Esophagus muscularis mucosa (tissue), 4 donors: ENCODE measurements around the gene TCF3. TPM values are rescaled to one million over a fixed set of nuclear protein-coding genes. Genes with fewer than 3 reads are reported as not detected.
A peak's percentile ranks its signal among the peaks of the same experiment; 100 is the strongest.

Source experiments
- DNase-seq: peaks from one replicate; pipeline ENCODE4 v3.0.0-alpha.2; 2017; ENCODE audit errors: extremely low spot score
- H3K27ac ChIP-seq, 4 donors: fragments of 200-600 bp; sonication (generic); replicated peaks in 1 of 4; 1 replicate in 3 of 4; 2 replicates in 1 of 4; pipeline ENCODE4 v1.5.1; 2016 to 2019; ENCODE audit warnings: mild to moderate bottlenecking in 1 of 4
- H3K27me3 ChIP-seq, 4 donors: fragments of 200-600 bp; sonication (generic); one replicate each; pipeline versions ENCODE4 v1.5.1 to v1.6.0; 2016 to 2019
- H3K36me3 ChIP-seq, 4 donors: fragments of 200-600 bp; sonication (generic); one replicate each; pipeline ENCODE4 v1.5.1; 2016 to 2019
- H3K4me1 ChIP-seq, 4 donors: fragments of 200-600 bp; sonication (generic); one replicate each; pipeline ENCODE4 v1.5.1; 2016 to 2019
- H3K4me3 ChIP-seq, 4 donors: fragments of 200-600 bp; sonication (generic); 1 replicate in 2 of 4; 2 replicates in 2 of 4; pipeline ENCODE4 v1.5.1; 2016 to 2019; ENCODE audit warnings: mild to moderate bottlenecking in 4 of 4, moderate library complexity in 1 of 4
- H3K9me3 ChIP-seq, 4 donors: fragments of 200-600 bp; sonication (generic); 1 replicate in 3 of 4; 2 replicates in 1 of 4; pipeline ENCODE4 v1.5.1; 2016 to 2019
- EP300 ChIP-seq: sonication (generic); formaldehyde crosslinking; IDR thresholded peaks from one replicate; pipeline ENCODE4 v1.6.1; 2017; ENCODE audit warnings: antibody characterized with exemption
- POLR2A ChIP-seq: fragments of 450-650 bp; IDR thresholded peaks from one replicate; pipeline ENCODE4 v1.6.1; 2017; ENCODE audit warnings: antibody characterized with exemption, moderate library complexity, mild to moderate bottlenecking, low read depth
- POLR2AphosphoS5 ChIP-seq, 2 donors: sonication (generic); formaldehyde crosslinking; IDR thresholded peaks; one replicate each; pipeline ENCODE4 v1.6.1; 2017; ENCODE audit warnings: antibody characterized with exemption in 2 of 2
- WGBS: methylation state at CpG from one replicate; pipeline ENCODE4 v1.1.5; 2018; 5-methylcytosine and 5-hydroxymethylcytosine counted together
- intact Hi-C: fragments of 100-400 bp; cut with DNase I; formaldehyde crosslinking; loops from one replicate; pipeline ENCODE4 v1.15.1; 2023
- total RNA-seq, 4 donors: library from RNA; depleted of rRNA; stranded (reverse); fragments of >200 nt; gene quantifications; one replicate each; pipeline versions ENCODE4 v1.1.0 to v1.2.1, GENCODE V29; 2016
- TF ChIP-seq, protein P1 (sequence below), 3 experiments: fragments of 200-600 bp in 2 of 3; fragments of 450-650 bp in 1 of 3; sonication (generic) in 2 of 3; IDR thresholded peaks; one replicate each; pipeline ENCODE4 v1.5.1; 2017 to 2019; ENCODE audit warnings: antibody characterized with exemption in 3 of 3, mild to moderate bottlenecking in 2 of 3, moderate library complexity in 1 of 3

Gene TCF3
- total RNA-seq, 4 donors from 2014 or later = 32.0 to 53.6 (median 46.5) TPM

GRCh38 chr19:1580957-1581356 lies 71.5 kb downstream of the TCF3 start:
- H3K4me1 ChIP-seq = peaks cover 0 to 23% (median 3%) of the 10 kb centered on the region in 4 donors
- H3K36me3 ChIP-seq = peaks cover 55 to 89% (median 86%) of the 10 kb centered on the region in 4 donors

DNA sequence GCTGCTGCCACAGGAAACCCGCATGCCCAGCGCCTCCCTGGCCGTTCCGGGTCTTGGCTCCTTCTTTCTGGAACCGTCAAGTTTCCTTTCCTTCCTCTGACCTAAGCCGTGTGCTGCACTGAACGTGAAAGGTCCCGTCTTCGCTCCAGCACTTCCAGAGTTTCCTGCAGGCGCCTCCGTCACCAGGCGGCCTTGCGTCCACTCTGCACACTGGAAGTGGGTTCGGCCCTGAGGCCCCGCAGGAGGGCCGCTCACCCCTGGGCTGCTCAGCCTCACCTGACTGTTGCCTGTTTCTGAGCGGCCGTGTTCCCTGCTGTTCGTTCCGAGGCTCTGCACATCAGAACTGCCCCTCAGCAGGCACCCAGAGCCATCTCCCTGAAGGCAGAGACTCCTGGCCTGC lies 72.0 kb downstream of the TCF3 start:
- Histone ChIP-seq H3K9me3 (no peaks in the 10 kb centered on the region), H3K36me3 (peaks cover 55 to 89% (median 87%) of the 10 kb centered on the region in 4 donors), H3K4me1 (peaks cover 0 to 19% (median 3%) of the 10 kb centered on the region in 4 donors), H3K27ac (no peak overlapping the region), H3K27me3 (no peaks in the 10 kb centered on the region), H3K4me3 (no peak overlapping the region)
- no peak for TF ChIP-seq POLR2A
- 84% methylated on average over 16 of the region's 20 CpGs for WGBS
- intact Hi-C loops = no loop called here
- no peak for DNase-seq

More at GRCh38 chr19:1580957-1581356, 71.5 kb downstream of the TCF3 start:
- intact Hi-C loops = no loop called here
- Histone ChIP-seq H3K9me3 (no peaks in the 10 kb centered on the region), H3K4me3 (no peak overlapping the region), H3K27me3 (no peaks in the 10 kb centered on the region), H3K27ac (no peak overlapping the region)
- no peak for DNase-seq
- WGBS = 88% methylated on average over 18 of the region's 22 CpGs
- TF ChIP-seq EP300 = no peak
- TF ChIP-seq POLR2AphosphoS5 (IDR thresholded peaks at IDR 0.05) = no peak
- TF ChIP-seq, protein P1, sequence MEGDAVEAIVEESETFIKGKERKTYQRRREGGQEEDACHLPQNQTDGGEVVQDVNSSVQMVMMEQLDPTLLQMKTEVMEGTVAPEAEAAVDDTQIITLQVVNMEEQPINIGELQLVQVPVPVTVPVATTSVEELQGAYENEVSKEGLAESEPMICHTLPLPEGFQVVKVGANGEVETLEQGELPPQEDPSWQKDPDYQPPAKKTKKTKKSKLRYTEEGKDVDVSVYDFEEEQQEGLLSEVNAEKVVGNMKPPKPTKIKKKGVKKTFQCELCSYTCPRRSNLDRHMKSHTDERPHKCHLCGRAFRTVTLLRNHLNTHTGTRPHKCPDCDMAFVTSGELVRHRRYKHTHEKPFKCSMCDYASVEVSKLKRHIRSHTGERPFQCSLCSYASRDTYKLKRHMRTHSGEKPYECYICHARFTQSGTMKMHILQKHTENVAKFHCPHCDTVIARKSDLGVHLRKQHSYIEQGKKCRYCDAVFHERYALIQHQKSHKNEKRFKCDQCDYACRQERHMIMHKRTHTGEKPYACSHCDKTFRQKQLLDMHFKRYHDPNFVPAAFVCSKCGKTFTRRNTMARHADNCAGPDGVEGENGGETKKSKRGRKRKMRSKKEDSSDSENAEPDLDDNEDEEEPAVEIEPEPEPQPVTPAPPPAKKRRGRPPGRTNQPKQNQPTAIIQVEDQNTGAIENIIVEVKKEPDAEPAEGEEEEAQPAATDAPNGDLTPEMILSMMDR (IDR thresholded peaks at IDR 0.05) = no peak
- no peak for TF ChIP-seq POLR2A

DNA sequence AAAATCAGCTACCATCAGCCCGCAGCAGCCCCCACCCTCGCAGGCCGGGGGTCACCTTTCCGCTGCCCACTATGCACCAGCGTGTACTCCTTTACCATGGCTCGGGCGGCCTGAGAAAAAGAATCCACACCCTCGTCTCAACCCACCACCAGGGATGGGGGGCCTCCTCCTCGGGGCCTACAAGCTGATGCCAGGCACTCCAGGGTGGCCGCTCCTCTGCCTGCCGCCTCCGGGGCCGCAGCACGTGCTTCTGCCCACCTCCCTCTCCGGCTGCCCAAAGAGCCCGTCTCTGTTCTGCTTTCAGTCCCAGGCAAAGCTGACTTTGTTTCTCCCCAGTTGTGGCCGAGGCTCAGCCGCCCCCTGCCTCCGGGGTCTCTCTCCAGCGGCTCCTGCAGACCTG lies 73.2 kb downstream of the TCF3 start:
- TF ChIP-seq POLR2AphosphoS5 (IDR thresholded peaks at IDR 0.05) (no peak), EP300 (no peak), POLR2A (no peak)
- TF ChIP-seq, protein P1 (IDR thresholded peaks at IDR 0.05) = no peak
- no peak for DNase-seq
- no peaks in the 10 kb centered on the region for H3K9me3 ChIP-seq
- H3K4me1 ChIP-seq = peaks cover 0 to 10% (median 0%) of the 10 kb centered on the region in 4 donors
- H3K27ac ChIP-seq = no peak overlapping the region
- H3K36me3 ChIP-seq = peaks cover 48 to 81% (median 79%) of the 10 kb centered on the region in 4 donors
- intact Hi-C loops = no loop called here
- H3K27me3 ChIP-seq = no peaks in the 10 kb centered on the region
- WGBS = 86% methylated on average over 14 of the region's 20 CpGs
- H3K4me3 ChIP-seq = no peak overlapping the region

DNA sequence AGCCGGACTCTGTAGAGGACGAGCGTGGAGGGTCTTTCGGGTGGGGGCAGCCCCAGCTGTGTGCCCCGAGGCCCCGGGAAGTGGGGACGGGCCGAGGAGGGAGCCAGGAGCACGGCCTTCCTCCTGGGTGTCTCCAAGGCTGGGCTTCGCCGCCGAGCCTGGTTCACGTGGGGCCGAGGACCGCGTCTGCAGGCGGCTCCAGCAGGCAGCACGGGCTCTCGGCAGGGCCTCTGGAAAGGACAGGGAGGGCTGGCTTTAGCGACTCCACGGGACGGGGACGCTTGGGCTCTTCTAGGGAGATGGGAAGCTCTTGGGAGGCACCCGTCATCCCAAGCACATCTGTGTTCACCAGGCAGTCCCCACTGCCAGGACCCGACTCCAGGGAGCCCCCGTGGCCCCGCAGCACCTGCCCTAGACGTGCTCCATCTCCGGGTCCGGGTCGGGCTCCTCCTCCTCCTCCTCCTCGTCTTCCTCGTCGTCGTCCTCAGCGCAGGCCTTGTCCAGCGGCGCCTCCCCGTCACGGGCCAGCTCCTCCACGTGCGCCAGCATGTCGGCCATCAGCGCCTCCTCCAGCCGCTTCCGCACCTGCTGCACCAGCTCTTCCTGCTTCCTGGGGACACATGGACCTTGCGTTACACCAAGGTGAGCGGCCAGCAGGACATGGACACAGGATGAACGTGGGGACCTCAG lies 74.3 kb downstream of the TCF3 start:
- peaks cover 0 to 10% (median 0%) of the 10 kb centered on the region in 4 donors for H3K4me1 ChIP-seq
- no peaks in the 10 kb centered on the region for H3K27me3 ChIP-seq
- 86% methylated on average over 36 of the region's 49 CpGs for WGBS
- TF ChIP-seq POLR2A (no peak), EP300 (no peak), POLR2AphosphoS5 (IDR thresholded peaks at IDR 0.05) (no peak)
- TF ChIP-seq, protein P1 (IDR thresholded peaks at IDR 0.05) = no peak
- peak overlapping the region in 2 of 4 donors; percentile 4 to 13 for H3K27ac ChIP-seq
- H3K9me3 ChIP-seq = no peaks in the 10 kb centered on the region
- H3K4me3 ChIP-seq = no peak overlapping the region
- intact Hi-C loops = no loop called here
- H3K36me3 ChIP-seq = peaks cover 41 to 70% (median 68%) of the 10 kb centered on the region in 4 donors
- DNase-seq = no peak

- H3K27me3 ChIP-seq = no peaks in the 10 kb centered on the region
- H3K4me3 ChIP-seq = no peak overlapping the region
- H3K27ac ChIP-seq = peak overlapping the region in 2 of 4 donors; percentile 13 to 18
- H3K9me3 ChIP-seq = no peaks in the 10 kb centered on the region
- intact Hi-C loops = no loop called here
- H3K4me1 ChIP-seq = peaks cover 0 to 10% (median 0%) of the 10 kb centered on the region in 4 donors
- no peak for TF ChIP-seq POLR2A
- TF ChIP-seq, protein P1 (IDR thresholded peaks at IDR 0.05) = no peak
- TF ChIP-seq POLR2AphosphoS5 (IDR thresholded peaks at IDR 0.05) = no peak
- TF ChIP-seq EP300 = no peak
- H3K36me3 ChIP-seq = peaks cover 34 to 62% (median 61%) of the 10 kb centered on the region in 4 donors
- no peak for DNase-seq
- WGBS = 79% methylated on average over 14 of the region's 41 CpGs
Measured at GRCh38 chr19:1577090-1577928, 75.1 kb downstream of the TCF3 start.
